GM12878 (cell line): ENCODE measurements around the gene RHOB. TPM values are rescaled to one million over a fixed set of nuclear protein-coding genes. Genes with fewer than 3 reads are reported as not detected.

ENCODE experiments used
- ATAC-seq: fragments of 200-7000 bp; cut with Tn5 transposase; 3 replicates; pipeline ENCODE4 v1.9.1; 2020; ENCODE audit warnings: mild to moderate bottlenecking, moderate library complexity
- BruUV-seq: library from RNA; stranded (reverse); fragments of 400-500 nt; replicated peaks from 2 replicates; lab custom pipeline; 2021; lab: Mats Ljungman, UMichigan
- CTCF ChIA-PET: fragments of 300-600 bp; sonication (Branson Sonifier 250); formaldehyde crosslinking; extraction: SDS; loops from one replicate; lab custom pipeline; 2021; ENCODE audit warnings: inconsistent platforms; lab: Yijun Ruan, JAX
- POLR2A ChIA-PET: fragments of 350-600 bp; formaldehyde crosslinking; extraction: SDS; loops from one replicate; lab custom pipeline; 2021; ENCODE audit warnings: inconsistent platforms; lab: Charles Lee
- RAD21 ChIA-PET: fragments of 300-600 bp; sonication (Branson Sonifier 250); formaldehyde crosslinking; loops from one replicate; lab custom pipeline; 2023; ENCODE audit warnings: antibody characterized with exemption; ENCODE audit not compliant: unreplicated experiment; lab: Charles Lee
- SMC1A ChIA-PET: fragments of 300-600 bp; sonication (Branson Sonifier 250); formaldehyde crosslinking; loops from one replicate; lab custom pipeline; 2023; ENCODE audit not compliant: unreplicated experiment, uncharacterized antibody; lab: Charles Lee
- DNase-seq: peaks from one replicate; pipeline ENCODE4 v3.0.0-alpha.2; 2011; ENCODE audit warnings: low read depth, low spot score
- FAIRE-seq: peaks from 3 replicates; lab custom pipeline; 2011; peaks lifted over from hg19 to GRCh38; lab: Jason Lieb, UNC
- H2AFZ ChIP-seq: 2 replicates; pipeline ENCODE4 v1.6.0; 2011; ENCODE audit warnings: low read depth, low read length, control low read depth; ENCODE audit not compliant: control insufficient read depth
- H3K27ac ChIP-seq: 2 replicates; pipeline ENCODE4 v1.5.1; 2011; ENCODE audit warnings: control low read depth; ENCODE audit not compliant: control insufficient read depth, insufficient read depth
- H3K27me3 ChIP-seq, 2 experiments: replicated peaks in 1 of 2; 2 replicates each; pipeline versions ENCODE4 v1.6.0 to v1.6.1; 2011; ENCODE audit warnings: low read length in 1 of 2; ENCODE audit not compliant: control insufficient read depth in 2 of 2, insufficient read depth in 2 of 2
- H3K36me3 ChIP-seq, 2 experiments: 2 replicates each; pipeline ENCODE4 v1.5.1; 2011; ENCODE audit warnings: low read length in 1 of 2; ENCODE audit not compliant: control insufficient read depth in 2 of 2, insufficient read depth in 2 of 2
- H3K4me1 ChIP-seq: 2 replicates; pipeline ENCODE4 v1.6.1; 2011; ENCODE audit warnings: mild to moderate bottlenecking, low read length, moderate library complexity, mixed read lengths; ENCODE audit not compliant: control insufficient read depth, insufficient read depth
- H3K4me2 ChIP-seq: 2 replicates; pipeline ENCODE4 v1.6.0; 2011; ENCODE audit warnings: control low read depth; ENCODE audit not compliant: control insufficient read depth, insufficient read depth
- H3K4me3 ChIP-seq: fragments of 200-600 bp; sonication (generic); 2 replicates; pipeline ENCODE4 v1.5.1; 2016
- H3K79me2 ChIP-seq: 2 replicates; pipeline ENCODE4 v1.6.0; 2011; ENCODE audit warnings: low read length; ENCODE audit not compliant: control insufficient read depth, insufficient read depth
- H3K9ac ChIP-seq: 2 replicates; pipeline ENCODE4 v1.8.0; 2011; ENCODE audit warnings: low read length, control low read depth, mixed read lengths; ENCODE audit not compliant: control insufficient read depth, insufficient read depth
- H3K9me3 ChIP-seq: replicated peaks from 3 replicates; pipeline ENCODE4 v1.5.1; 2011; ENCODE audit warnings: mild to moderate bottlenecking, low read length; ENCODE audit not compliant: control insufficient read depth, insufficient read depth
- H4K20me1 ChIP-seq: 2 replicates; pipeline ENCODE4 v1.6.0; 2011; ENCODE audit not compliant: control insufficient read depth, insufficient read depth
- CBX3 ChIP-seq: fragments of 200-600 bp; sonication (generic); IDR thresholded peaks from 2 replicates; pipeline ENCODE4 v1.6.1; 2016; ENCODE audit warnings: low read depth, borderline replicate concordance
- HDAC6 ChIP-seq: fragments of 200-600 bp; sonication (generic); IDR thresholded peaks from one replicate; pipeline ENCODE4 v1.8.0; 2017; ENCODE audit warnings: antibody characterized with exemption; ENCODE audit not compliant: unreplicated experiment
- MEF2B ChIP-seq: fragments of 450-650 bp; IDR thresholded peaks from 2 replicates; pipeline ENCODE4 v1.6.1; 2018; ENCODE audit warnings: mild to moderate bottlenecking, moderate library complexity; ENCODE audit not compliant: partially characterized antibody, poor library complexity, severe bottlenecking
- MYC ChIP-seq: IDR thresholded peaks from 2 replicates; pipeline ENCODE4 v1.6.1; 2011; ENCODE audit warnings: mild to moderate bottlenecking, low read length, moderate library complexity, inconsistent platforms; ENCODE audit not compliant: insufficient read depth, insufficient replicate concordance, insufficient read length, severe bottlenecking
- PAX5 ChIP-seq: IDR thresholded peaks from 2 replicates; pipeline ENCODE4 v1.6.1; 2011; ENCODE audit warnings: low read depth, low read length, borderline replicate concordance
- RAD21 ChIP-seq: IDR thresholded peaks from 2 replicates; pipeline ENCODE4 v1.6.1; 2011; ENCODE audit warnings: mild to moderate bottlenecking, low read depth, low read length, moderate library complexity; ENCODE audit not compliant: insufficient read depth
- RAD51 ChIP-seq: fragments of 450-650 bp; IDR thresholded peaks from 2 replicates; pipeline ENCODE4 v1.6.1; 2016; ENCODE audit warnings: moderate library complexity, mild to moderate bottlenecking, inconsistent platforms
- RB1 ChIP-seq: fragments of 450-650 bp; formaldehyde crosslinking; IDR thresholded peaks from 2 replicates; pipeline ENCODE4 v1.6.1; 2017; ENCODE audit warnings: mild to moderate bottlenecking, borderline replicate concordance
- RFX5 ChIP-seq: IDR thresholded peaks from 2 replicates; pipeline ENCODE4 v1.6.1; 2011; ENCODE audit warnings: low read depth, low read length, improper control_type of control experiment
- SIN3A ChIP-seq: IDR thresholded peaks from 2 replicates; pipeline ENCODE4 v1.6.1; 2012; ENCODE audit warnings: low read depth, low read length, improper control_type of control experiment
- SRF ChIP-seq, 2 experiments: IDR thresholded peaks; 2 replicates each; pipeline ENCODE4 v1.6.1; 2011; ENCODE audit warnings: low read depth in 2 of 2, low read length in 2 of 2, mild to moderate bottlenecking in 1 of 2, moderate library complexity in 1 of 2
- SUZ12 ChIP-seq: fragments of 200-600 bp; sonication (generic); IDR thresholded peaks from one replicate; pipeline ENCODE4 v1.6.1; 2018; ENCODE audit warnings: antibody characterized with exemption, mild to moderate bottlenecking; ENCODE audit not compliant: unreplicated experiment
- TBL1XR1 ChIP-seq: IDR thresholded peaks from 2 replicates; pipeline ENCODE4 v1.6.1; 2012; ENCODE audit warnings: low read depth, low read length, improper control_type of control experiment
- TCF7 ChIP-seq: IDR thresholded peaks from 2 replicates; pipeline ENCODE4 v1.6.1; 2014; ENCODE audit warnings: antibody characterized with exemption, borderline replicate concordance
- ZBTB11 ChIP-seq: fragments of 450-650 bp; formaldehyde crosslinking; IDR thresholded peaks from 2 replicates; pipeline ENCODE4 v1.5.0; 2022; ENCODE audit warnings: mild to moderate bottlenecking, missing genetic modification characterization
- ZBTB4 ChIP-seq: fragments of 450-650 bp; formaldehyde crosslinking; IDR thresholded peaks from 2 replicates; pipeline ENCODE4 v1.4.0; 2022; ENCODE audit warnings: mild to moderate bottlenecking, moderate library complexity
- ZNF274 ChIP-seq: IDR thresholded peaks from one replicate; pipeline ENCODE4 v1.8.0; 2011; ENCODE audit not compliant: insufficient read length, insufficient read depth
- ZNF384 ChIP-seq: IDR thresholded peaks from 2 replicates; pipeline ENCODE4 v1.6.1; 2012; ENCODE audit warnings: low read depth, mild to moderate bottlenecking, low read length, improper control_type of control experiment, borderline replicate concordance
- ZZZ3 ChIP-seq: IDR thresholded peaks from 2 replicates; pipeline ENCODE4 v1.6.1; 2011; ENCODE audit warnings: low read depth; ENCODE audit not compliant: control insufficient read depth, insufficient read length
- WGBS: methylation state at CpG from one replicate; pipeline ENCODE4 v1.1.6; 2016; ENCODE audit warnings: low lambda C conversion rate; ENCODE audit not compliant: insufficient replicate concordance, insufficient coverage; ENCODE audit errors: missing lambda C conversion rate; 5-methylcytosine and 5-hydroxymethylcytosine counted together
- in situ Hi-C: fragments of 300-500 bp; cut with MboI; formaldehyde crosslinking; loops from 9 replicates; pipeline ENCODE4 v1.14.3; 2018; ENCODE audit warnings: mixed read lengths
- intact Hi-C: fragments of 100-400 bp; cut with micrococcal nuclease; formaldehyde crosslinking; loops from one replicate; pipeline ENCODE4 v1.14.2; 2022; ENCODE audit not compliant: unreplicated experiment
- polyA plus RNA-seq, 11 experiments: library from polyadenylated mRNA; depleted of rRNA in 4 of 11; unstranded in 6 of 11; stranded (reverse) in 5 of 11; fragments of >200 nt; fragmentation: Nextera tagmentation in 4 of 11; fragmentation: Illumina TruSeq in 1 of 11; extraction: Ambion mirVana in 4 of 11; extraction: Trizol in 1 of 11; gene quantifications; 1 replicate in 1 of 11; 2 replicates in 10 of 11; pipeline versions ENCODE4 v1.2.1 to v1.2.3, GENCODE V29; 2011 to 2016; ENCODE audit warnings: inconsistent platforms in 2 of 11, missing spikeins in 2 of 11, low read depth in 1 of 11
- total RNA-seq, 4 experiments: library from RNA; depleted of rRNA in 3 of 4; stranded (reverse); fragments of >200 nt in 3 of 4; fragmentation: Illumina TruSeq in 1 of 4; extraction: Trizol in 1 of 4; gene quantifications; 2 replicates each; pipeline versions ENCODE4 v1.2.1 to v1.2.3, GENCODE V29; 2013 to 2021

The RHOB gene
- total and polyA plus RNA-seq, 10 of the 15 experiments (the other 5 are each of a cell fraction or from before 2014, with no cell fraction given) = 0.03 to 4.5 (median 1.2) TPM

- no TSS peak for BruUV-seq
- Histone ChIP-seq H3K36me3 (no peaks in the 10 kb centered on the region), H3K4me2 (no peak overlapping the region), H3K4me3 (no peak overlapping the region), H3K9ac (no peak overlapping the region), H4K20me1 (no peaks in the 10 kb centered on the region), H3K9me3 (no peaks in the 10 kb centered on the region; the same call in 2 of the 3 replicates), H3K27me3 (no peaks in the 10 kb centered on the region), H3K4me1 (no peaks in the 10 kb centered on the region), H2AFZ (no peak overlapping the region), H3K79me2 (no peaks in the 10 kb centered on the region)
- ChIA-PET RAD21 (no interaction called here), POLR2A (no interaction called here), CTCF (interaction anchor here (0.6 to 2.3 kb wide), 2 partner anchors 13 to 685 kb away, joined by 3 to 7 read pairs; no protein-coding TSS in a partner anchor), SMC1A (no interaction called here)
- FAIRE-seq (no peak), ATAC-seq (no peak)
- WGBS = 24% methylated on average over 4 of the region's 4 CpGs
- intact Hi-C loops (no loop called here), in situ Hi-C loops (no loop called here)
- no peak for TF ChIP-seq RAD21
- TF ChIP-seq ZNF274 = no peak
- no peak for TF ChIP-seq ZBTB4 (CRISPR knock-in tag)
- TF ChIP-seq TBL1XR1 = no peak
- TF ChIP-seq ZBTB11 (CRISPR knock-in tag) = no peak
- no peak for TF ChIP-seq RB1
- no peak for TF ChIP-seq SRF (IDR thresholded peaks at IDR 0.05; ENCODE audit: low read depth in 2 of 2, low read length in 2 of 2)
- TF ChIP-seq SIN3A = no peak
- TF ChIP-seq ZNF384 = no peak
- no peak for TF ChIP-seq TCF7
- no peak for TF ChIP-seq CBX3
- no peak for TF ChIP-seq MYC
- no peak for TF ChIP-seq RFX5
- no peak for TF ChIP-seq ZZZ3
- TF ChIP-seq PAX5 = no peak
- TF ChIP-seq HDAC6 = no peak
- no peak for TF ChIP-seq SUZ12
- TF ChIP-seq RAD51 = no peak
- no peak for TF ChIP-seq MEF2B
- TF ChIP-seq, all 136 proteins: peak for 0
- no peak for DNase-seq
- H3K27ac ChIP-seq = no peak overlapping the region
These were observed 34.0 kb downstream of the RHOB start for GRCh38 chr2:20480913-20481312.
